Tibial artery (tissue), 4 donors: ENCODE data around the gene HABP2.

Experiments used
- DNase-seq, 2 donors: peaks; one replicate each; pipeline ENCODE4 v3.0.0-alpha.2; 2019
- H3K27ac ChIP-seq, 2 donors: fragments of 200-600 bp; sonication (generic) in 1 of 2; 1 replicate in 1 of 2; 2 replicates in 1 of 2; pipeline ENCODE4 v1.5.1; 2018 to 2019; ENCODE audit warnings: mild to moderate bottlenecking in 1 of 2
- H3K27me3 ChIP-seq, 2 donors: fragments of 200-600 bp; sonication (generic) in 1 of 2; one replicate each; pipeline versions ENCODE4 v1.5.1 to v1.6.0; 2016 to 2019
- H3K36me3 ChIP-seq, 3 donors: fragments of 200-600 bp; sonication (generic) in 2 of 3; one replicate each; pipeline ENCODE4 v1.5.1; 2016 to 2019; ENCODE audit warnings: mild to moderate bottlenecking in 2 of 3
- H3K4me1 ChIP-seq, 4 donors: fragments of 200-600 bp; sonication (generic) in 2 of 4; 1 replicate in 3 of 4; 2 replicates in 1 of 4; pipeline ENCODE4 v1.5.1; 2016 to 2019
- H3K4me3 ChIP-seq, 2 donors: fragments of 200-600 bp; sonication (generic) in 1 of 2; 1 replicate in 1 of 2; 2 replicates in 1 of 2; pipeline ENCODE4 v1.5.1; 2018 to 2019; ENCODE audit warnings: mild to moderate bottlenecking in 2 of 2
- H3K9me3 ChIP-seq, 3 donors: fragments of 200-600 bp; sonication (generic) in 1 of 3; one replicate each; pipeline ENCODE4 v1.5.1; 2016 to 2019
- CTCF ChIP-seq, 2 experiments: fragments of 200-600 bp in 1 of 2; fragments of 450-650 bp in 1 of 2; IDR thresholded peaks; one replicate each; pipeline ENCODE4 v1.5.1; 2017 to 2019; ENCODE audit warnings: antibody characterized with exemption in 2 of 2, mild to moderate bottlenecking in 1 of 2, moderate library complexity in 1 of 2
- intact Hi-C: fragments of 100-400 bp; cut with DNase I; formaldehyde crosslinking; loops from one replicate; pipeline ENCODE4 v1.15.0; 2023; ENCODE audit warnings: low total_unique reads

Gene HABP2

GRCh38 chr10:113515601-113516000, 37.3 kb upstream of the HABP2 start:
- Histone ChIP-seq H3K9me3 (peaks cover 0 to 8% (median 3%) of the 10 kb centered on the region in 3 donors), H3K36me3 (no peaks in the 10 kb centered on the region), H3K27ac (no peak overlapping the region), H3K4me3 (no peak overlapping the region), H3K27me3 (no peaks in the 10 kb centered on the region), H3K4me1 (peaks cover 0 to 8% (median 5%) of the 10 kb centered on the region in 4 donors)
- no peak for TF ChIP-seq CTCF (IDR thresholded peaks at IDR 0.05)
- intact Hi-C loops = no loop called here
- no peak for DNase-seq

GRCh38 chr10:113516061-113516460, 36.8 kb upstream of the HABP2 start:
- H3K27ac ChIP-seq = no peak overlapping the region
- H3K9me3 ChIP-seq = peaks cover 0 to 8% (median 3%) of the 10 kb centered on the region in 3 donors
- H3K4me3 ChIP-seq = no peak overlapping the region
- intact Hi-C loops = no loop called here
- no peak for TF ChIP-seq CTCF (IDR thresholded peaks at IDR 0.05)
- H3K27me3 ChIP-seq = no peaks in the 10 kb centered on the region
- H3K36me3 ChIP-seq = no peaks in the 10 kb centered on the region
- DNase-seq = no peak
- peaks cover 0 to 12% (median 9%) of the 10 kb centered on the region in 4 donors for H3K4me1 ChIP-seq

GRCh38 chr10:113517165-113517900, 35.5 kb upstream of the HABP2 start:
- peaks cover 0 to 12% (median 10%) of the 10 kb centered on the region in 4 donors for H3K4me1 ChIP-seq
- no peaks in the 10 kb centered on the region for H3K27me3 ChIP-seq
- no peak for TF ChIP-seq CTCF (IDR thresholded peaks at IDR 0.05)
- no peak overlapping the region for H3K4me3 ChIP-seq
- H3K36me3 ChIP-seq = no peaks in the 10 kb centered on the region
- intact Hi-C loops = no loop called here
- DNase-seq = no peak
- H3K27ac ChIP-seq = no peak overlapping the region
- H3K9me3 ChIP-seq = no peaks in the 10 kb centered on the region

GRCh38 chr10:113517901-113518260, 35.0 kb upstream of the HABP2 start:
- peaks cover 0 to 18% (median 10%) of the 10 kb centered on the region in 4 donors for H3K4me1 ChIP-seq
- no peak overlapping the region for H3K4me3 ChIP-seq
- intact Hi-C loops = no loop called here
- H3K36me3 ChIP-seq = no peaks in the 10 kb centered on the region
- TF ChIP-seq CTCF (IDR thresholded peaks at IDR 0.05) = no peak
- no peak overlapping the region for H3K27ac ChIP-seq
- H3K27me3 ChIP-seq = no peaks in the 10 kb centered on the region
- no peak for DNase-seq
- H3K9me3 ChIP-seq = no peaks in the 10 kb centered on the region

GRCh38 chr10:113518415-113518814, 34.4 kb upstream of the HABP2 start:
- no peak for DNase-seq
- intact Hi-C loops = no loop called here
- Histone ChIP-seq H3K9me3 (no peaks in the 10 kb centered on the region), H3K27me3 (no peaks in the 10 kb centered on the region), H3K27ac (no peak overlapping the region), H3K36me3 (no peaks in the 10 kb centered on the region), H3K4me1 (peaks cover 0 to 23% (median 11%) of the 10 kb centered on the region in 4 donors), H3K4me3 (no peak overlapping the region)
- TF ChIP-seq CTCF (IDR thresholded peaks at IDR 0.05) = no peak
